GM12892 (cell line): ENCODE measurements around the gene GPER1.

Experiments
- DNase-seq: peaks from one replicate; pipeline ENCODE4 v3.0.0; 2011; ENCODE audit not compliant: insufficient read length
- FAIRE-seq: peaks from 2 replicates; lab custom pipeline; 2011; peaks lifted over from hg19 to GRCh38; lab: Jason Lieb, UNC
- POLR2A ChIP-seq: IDR thresholded peaks from 2 replicates; pipeline ENCODE4 v1.6.1; 2011; ENCODE audit warnings: low read depth, low read length, control low read depth
- POLR2AphosphoS5 ChIP-seq: IDR thresholded peaks from 2 replicates; pipeline ENCODE4 v1.6.1; 2011; ENCODE audit warnings: low read depth, low read length, control low read depth
- TAF1 ChIP-seq: IDR thresholded peaks from 2 replicates; pipeline ENCODE4 v1.6.1; 2011; ENCODE audit warnings: low read depth, mild to moderate bottlenecking, control low read depth, low read length, borderline replicate concordance

The GPER1 gene

GRCh38 chr7:1095621-1096155, 7.8 kb downstream of the GPER1 start:
- FAIRE-seq (no peak), DNase-seq (no peak)
- TF ChIP-seq TAF1 (no peak), POLR2AphosphoS5 (no peak), POLR2A (no peak)

GRCh38 chr7:1096156-1097119, 8.5 kb downstream of the GPER1 start:
- no peak for TF ChIP-seq TAF1
- TF ChIP-seq POLR2A, result no peak
- TF ChIP-seq POLR2AphosphoS5, result no peak
- FAIRE-seq (no peak), DNase-seq (no peak)

GRCh38 chr7:1097120-1097504, 9.2 kb downstream of the GPER1 start:
- no peak for TF ChIP-seq POLR2A
- FAIRE-seq (no peak), DNase-seq (no peak)

- DNase-seq (no peak), FAIRE-seq (peak; percentile 73)
- TF ChIP-seq POLR2AphosphoS5 (no peak), POLR2A (no peak), TAF1 (no peak)
Measured at GRCh38 chr7:1098243-1099153, 10.6 kb downstream of the GPER1 start.

- TF ChIP-seq TAF1 (no peak), POLR2A (no peak), POLR2AphosphoS5 (no peak)
- FAIRE-seq, result no peak
- DNase-seq, result no peak
Measured at GRCh38 chr7:1099154-1099542, 11.2 kb downstream of the GPER1 start.

GRCh38 chr7:1099637-1100036, 11.7 kb downstream of the GPER1 start:
- no peak for TF ChIP-seq TAF1
- no peak for TF ChIP-seq POLR2AphosphoS5
- TF ChIP-seq POLR2A, result no peak
- DNase-seq (no peak), FAIRE-seq (no peak)

GRCh38 chr7:1100386-1100785, 12.5 kb downstream of the GPER1 start:
- TF ChIP-seq POLR2AphosphoS5 (no peak), POLR2A (no peak), TAF1 (no peak)
- no peak for DNase-seq
- FAIRE-seq, result no peak

- FAIRE-seq (no peak), DNase-seq (no peak)
- TF ChIP-seq POLR2AphosphoS5, result no peak
- no peak for TF ChIP-seq POLR2A
- TF ChIP-seq TAF1, result no peak
Measured at GRCh38 chr7:1100834-1101562, 13.1 kb downstream of the GPER1 start.

GRCh38 chr7:1101563-1102431, 13.9 kb downstream of the GPER1 start:
- TF ChIP-seq POLR2A, result no peak
- no peak for TF ChIP-seq POLR2AphosphoS5
- TF ChIP-seq TAF1, result no peak
- FAIRE-seq, result no peak
- no peak for DNase-seq
